HG02852 (cell line): Measurements from ENCODE around the gene FBXO15.

ENCODE experiments used
- ATAC-seq: cut with Tn5 transposase; IDR thresholded peaks from one replicate; pipeline ENCODE4 v1.9.1; 2021; ENCODE audit warnings: mild to moderate bottlenecking, moderate library complexity; ENCODE audit not compliant: unreplicated experiment

FBXO15 gene, protein sequence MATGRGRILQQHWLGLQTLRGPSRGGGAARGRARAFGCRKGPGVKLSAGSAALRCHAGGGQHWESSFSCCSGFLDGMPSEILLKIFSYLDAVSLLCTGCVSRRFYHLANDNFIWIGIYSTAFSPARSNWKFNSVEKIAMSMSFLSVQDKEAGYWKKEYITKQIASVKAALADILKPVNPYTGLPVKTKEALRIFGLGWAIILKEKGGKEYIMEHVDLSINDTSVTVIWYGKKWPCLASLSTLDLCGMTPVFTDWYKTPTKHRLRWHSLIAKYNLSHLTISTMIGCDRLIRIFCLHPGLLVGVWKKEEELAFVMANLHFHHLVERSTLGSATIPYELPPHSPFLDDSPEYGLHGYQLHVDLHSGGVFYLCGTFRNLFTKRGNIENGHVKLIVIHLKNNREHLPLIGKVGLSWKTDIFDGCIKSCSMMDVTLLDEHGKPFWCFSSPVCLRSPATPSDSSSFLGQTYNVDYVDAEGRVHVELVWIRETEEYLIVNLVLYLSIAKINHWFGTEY

DNA sequence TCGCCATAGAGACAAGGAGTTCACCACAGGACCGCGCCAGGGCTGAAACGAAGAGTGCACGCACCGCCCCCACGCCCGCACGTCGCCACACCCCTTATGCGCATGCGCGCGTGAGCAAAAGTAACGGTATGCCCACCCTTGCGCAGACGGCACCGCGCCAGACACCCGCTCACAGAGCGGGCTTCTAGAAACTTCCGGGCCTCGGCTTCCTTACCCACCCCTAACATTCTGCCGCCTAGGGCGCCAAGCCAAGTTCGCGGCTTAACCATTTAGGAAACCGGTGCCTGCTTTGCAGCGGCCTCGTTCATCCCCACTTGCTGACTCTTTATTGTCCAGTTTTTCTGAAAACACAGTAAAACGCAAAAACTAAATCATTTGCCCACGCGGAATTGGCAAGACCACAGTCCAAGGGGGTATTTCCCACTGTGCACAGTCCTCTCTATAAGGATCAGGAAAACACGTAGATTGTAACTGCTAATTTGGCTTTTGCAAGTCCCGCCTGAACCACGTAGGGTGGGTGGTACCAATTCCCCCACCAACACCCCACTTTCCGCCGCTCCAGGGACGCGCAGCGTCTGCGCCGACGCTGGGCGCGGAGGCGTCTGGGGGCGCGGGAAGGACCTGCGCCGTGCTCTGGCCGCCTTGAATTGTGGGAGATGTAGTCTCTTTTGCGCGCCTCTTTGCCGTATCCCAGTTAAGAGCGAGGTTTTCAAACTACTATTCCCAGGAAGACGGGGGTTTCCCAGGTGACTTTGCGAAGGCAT is at the start of gene FBXO15, which contains the start of gene TIMM21:
FBXO15 (minus strand) TSS at position 56 of the 764 bp plus-strand sequence; CDS start at position 7, 49 bp downstream.
TIMM21 (plus strand) TSS at position 745 of the 764 bp plus-strand sequence. CDS start 286 bp downstream, outside the sequence.
- peak; percentile 87 for ATAC-seq

DNA sequence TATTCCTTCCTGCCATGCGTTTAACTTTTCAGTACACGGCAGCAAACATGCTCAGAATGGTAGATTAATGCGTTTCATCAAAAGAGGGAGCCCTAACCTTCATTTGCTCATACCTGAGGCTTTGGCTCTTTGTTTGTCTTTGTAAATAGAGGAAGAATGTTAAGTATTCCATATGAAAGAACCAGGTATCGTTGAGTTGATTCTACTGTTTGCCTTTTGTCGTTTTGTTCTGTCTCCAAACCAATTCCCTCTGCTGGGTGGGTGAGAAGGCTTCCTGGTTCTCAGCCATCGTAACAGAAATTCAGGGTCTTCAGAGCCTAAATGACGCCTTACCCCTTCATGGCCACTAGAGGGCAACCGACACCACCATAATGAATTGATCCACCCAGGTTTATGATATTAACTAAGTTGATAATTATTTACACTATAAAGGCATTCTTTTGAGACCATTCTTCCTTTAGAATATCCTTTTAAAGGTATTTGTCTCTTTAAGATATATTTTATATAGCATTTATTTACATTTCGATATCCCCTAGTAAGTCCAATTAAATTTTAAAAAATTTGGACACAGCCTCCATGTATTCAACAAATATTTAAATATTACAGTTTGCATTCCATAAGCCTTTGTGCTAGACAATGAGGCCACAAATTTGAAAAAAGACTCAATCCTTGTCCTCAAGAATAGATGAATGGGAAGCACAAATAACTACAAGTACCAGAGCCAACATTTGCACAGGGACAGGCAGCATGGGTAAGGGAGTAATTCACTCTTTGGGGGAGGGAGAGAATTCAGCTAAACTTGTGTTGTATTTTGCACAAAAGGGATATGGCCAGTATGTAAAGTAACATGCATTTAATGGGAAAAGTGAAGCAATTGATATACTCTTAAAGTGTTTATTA is 48.8 kb upstream of the FBXO15 start:
- peak; percentile 93 for ATAC-seq

DNA sequence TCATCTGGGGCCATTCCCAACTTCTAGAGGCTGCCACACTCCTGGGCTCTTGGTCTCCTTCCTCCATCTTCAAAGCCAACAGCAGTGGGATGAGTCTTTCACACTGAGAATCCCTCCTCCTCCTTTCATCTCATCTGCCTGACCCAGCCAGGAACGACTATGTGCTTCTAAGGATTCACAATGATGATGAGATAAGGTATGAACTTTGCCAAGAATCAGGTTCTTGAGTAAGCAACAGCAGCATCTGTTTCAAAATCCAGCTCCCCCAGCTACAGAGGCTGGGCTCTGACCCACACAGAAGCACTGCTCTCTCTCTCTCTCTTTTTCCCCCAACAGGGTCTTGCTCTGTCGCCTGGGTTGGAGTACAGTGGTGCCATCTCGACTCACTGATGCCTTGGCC is 47.1 kb upstream of the FBXO15 start:
- no peak for ATAC-seq

DNA sequence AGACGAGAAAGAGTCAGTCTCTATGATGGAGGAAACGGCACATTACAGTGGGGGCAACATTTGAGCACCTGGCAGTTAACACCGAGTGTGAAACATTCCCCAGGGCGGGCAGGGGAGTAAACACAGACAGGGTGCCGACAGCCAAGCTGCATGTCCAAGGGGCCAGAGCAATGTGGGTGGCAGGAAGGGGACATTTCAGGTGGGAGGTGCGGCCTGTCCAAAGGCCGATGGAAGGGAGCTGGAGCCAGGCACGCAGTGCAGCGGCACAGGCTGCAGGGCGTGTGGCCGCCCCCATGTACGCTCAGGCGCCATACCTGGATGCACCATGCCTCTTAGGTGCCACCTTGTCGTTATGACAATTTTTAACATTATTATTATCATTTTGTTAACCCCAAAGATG is 43.9 kb upstream of the FBXO15 start:
- no peak for ATAC-seq

DNA sequence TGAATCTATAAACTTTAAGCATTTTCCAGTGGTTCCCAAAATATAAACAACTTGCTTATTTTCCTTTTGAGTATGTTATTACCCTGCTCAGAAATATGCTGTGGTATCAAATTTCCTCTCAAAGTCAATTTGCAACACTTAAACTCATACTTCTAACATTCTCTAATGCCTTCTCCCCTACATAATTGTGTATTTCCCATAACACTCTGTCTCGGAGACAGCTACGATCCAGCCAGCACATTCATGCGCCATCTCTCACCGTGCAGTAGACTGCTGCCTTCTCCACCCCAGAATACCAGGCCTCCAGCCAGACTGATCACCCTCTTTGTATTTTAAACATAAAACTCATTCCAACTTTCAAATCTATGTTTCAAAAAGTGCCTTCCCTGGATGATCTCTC is 42.5 kb upstream of the FBXO15 start:
- ATAC-seq: no peak

DNA sequence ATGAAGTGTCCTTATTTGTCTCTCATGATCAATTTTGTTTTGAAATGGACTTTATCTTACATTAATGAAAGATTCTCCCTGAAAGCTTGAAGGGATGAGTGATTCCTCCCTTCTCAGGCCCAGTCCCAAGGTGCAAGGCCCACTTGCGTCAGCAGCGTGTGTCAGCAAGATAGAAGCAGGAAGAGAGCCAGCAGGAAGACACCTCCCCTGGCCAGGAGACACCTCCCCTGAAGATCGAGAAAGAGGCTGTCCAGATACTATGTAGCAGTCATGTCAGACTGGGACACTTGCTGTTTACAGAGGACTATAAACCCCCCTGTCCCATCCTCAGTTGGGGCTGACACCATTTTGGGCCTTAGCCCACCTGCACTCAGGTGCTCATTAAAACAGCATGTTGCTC is 39.0 kb upstream of the FBXO15 start:
- no peak for ATAC-seq

DNA sequence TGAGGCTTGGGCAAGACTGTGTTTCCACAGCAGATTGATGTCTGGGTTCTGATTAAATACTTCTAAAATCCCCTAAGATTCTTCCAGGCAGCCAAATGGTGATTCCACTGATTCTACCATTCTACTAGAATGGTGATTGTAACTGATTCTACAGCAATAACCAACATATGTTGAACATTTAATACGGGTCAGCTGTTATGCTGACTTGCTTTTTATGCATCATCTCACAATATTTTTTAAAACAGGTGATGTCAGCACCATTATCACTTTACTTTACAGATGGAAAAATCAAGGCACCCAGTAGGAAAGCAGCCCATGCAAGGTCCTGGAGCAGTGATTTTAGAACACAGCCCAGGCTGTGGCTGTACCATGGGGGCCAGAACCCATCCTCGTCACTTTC is 38.2 kb upstream of the FBXO15 start:
- ATAC-seq: no peak

DNA sequence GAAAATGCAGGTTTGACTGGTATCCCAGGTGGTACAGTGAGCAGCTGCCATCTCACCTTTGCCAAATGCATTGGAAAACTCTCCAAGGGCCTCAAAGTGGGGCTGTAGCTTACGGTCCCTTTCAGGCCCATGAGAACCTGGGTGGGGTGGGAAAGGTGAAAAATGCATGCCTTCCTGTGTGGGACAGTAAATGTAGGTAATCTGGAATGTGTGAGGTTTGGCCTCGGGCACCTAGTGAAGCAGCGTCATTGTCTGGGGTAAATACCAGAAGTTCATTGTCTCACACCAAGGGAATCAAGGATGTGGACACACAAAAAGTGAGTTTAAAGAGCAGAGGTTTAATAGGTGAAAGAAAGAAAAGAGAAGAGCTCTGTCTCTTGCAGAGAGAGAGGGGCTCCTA is 37.2 kb upstream of the FBXO15 start:
- ATAC-seq: no peak

DNA sequence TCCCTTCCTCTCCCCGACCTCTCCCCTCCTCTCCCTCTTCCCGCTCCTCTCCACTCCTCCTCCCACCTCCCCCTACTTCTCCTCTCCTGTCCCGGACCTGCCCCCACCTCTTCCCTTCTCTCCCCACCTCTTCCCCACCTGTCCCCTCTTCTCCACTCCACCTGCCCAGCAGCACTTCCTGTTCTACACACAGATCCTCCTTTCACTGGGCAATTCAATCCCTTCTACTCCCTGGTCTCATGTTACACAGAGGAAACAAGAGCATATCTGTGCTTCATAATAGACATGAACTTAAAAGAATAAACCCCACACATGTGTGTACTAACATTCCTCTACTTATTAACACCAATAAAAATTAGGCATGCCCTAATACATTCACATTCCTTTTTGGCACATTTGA is 35.5 kb upstream of the FBXO15 start:
- no peak for ATAC-seq

DNA sequence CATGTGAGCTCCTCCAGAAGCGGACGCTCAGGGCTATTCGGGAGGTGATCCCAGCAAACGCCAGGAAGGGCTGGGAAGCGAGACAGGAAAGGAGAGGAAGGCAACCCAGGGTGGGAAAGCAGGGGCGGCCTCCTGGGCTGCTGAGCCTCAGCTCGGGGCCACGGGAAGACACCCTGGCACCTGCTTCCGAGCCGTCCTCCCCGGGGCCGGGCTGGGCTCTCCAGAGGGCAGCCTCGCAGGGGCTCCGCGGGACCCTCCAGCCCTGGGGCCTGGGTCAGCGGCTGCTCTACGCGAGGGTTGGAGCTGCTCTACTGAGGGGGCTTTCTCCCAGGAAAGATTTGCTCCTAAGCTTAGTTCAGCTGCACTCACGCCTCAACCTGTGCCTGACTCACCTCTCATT is 34.7 kb upstream of the FBXO15 start:
- no peak for ATAC-seq

DNA sequence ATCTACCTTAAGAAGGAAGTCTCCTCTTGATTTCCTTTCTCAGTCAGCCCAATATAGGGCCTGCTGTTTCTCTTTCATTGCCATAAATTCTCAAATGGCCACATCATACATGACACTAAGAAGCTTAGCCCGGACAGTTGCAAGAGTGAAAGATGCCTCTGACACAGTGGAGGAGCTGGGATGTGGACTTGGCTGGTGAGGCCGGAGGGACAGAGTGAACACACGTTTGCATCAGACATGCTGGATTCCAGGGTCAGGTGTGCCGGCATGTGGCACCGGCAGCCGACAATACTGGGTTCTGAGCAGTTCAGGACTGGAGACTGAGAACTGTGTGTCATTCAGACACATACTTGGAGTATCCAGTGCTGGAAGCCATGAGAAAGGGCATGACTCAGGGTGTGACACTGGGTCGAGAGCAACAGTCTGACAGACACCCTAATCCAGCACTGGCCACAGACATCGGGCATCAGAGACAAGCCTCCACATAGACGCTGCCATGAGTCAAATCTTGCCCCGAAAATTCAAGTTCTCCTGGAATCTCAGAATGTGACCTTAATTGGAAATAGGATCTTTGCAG is 32.1 kb upstream of the FBXO15 start:
- no peak for ATAC-seq

DNA sequence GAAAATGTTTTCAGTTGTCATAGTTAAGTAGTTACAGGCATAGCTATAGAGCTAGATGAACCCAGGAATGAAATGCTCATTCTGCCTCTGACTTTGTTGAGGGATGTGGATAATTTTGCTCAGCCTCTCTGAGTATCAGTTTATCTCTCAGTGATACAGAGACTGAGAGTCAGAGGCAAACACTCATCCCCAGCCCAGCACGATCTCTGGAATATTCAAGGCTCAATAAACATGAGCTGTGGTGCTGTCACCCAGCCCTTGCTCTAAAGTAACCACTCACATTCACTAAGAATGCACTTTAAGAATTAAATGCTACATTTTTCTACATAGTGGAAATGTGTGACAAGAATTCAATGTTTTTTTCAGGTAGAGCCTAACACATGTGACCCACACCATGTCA is 31.2 kb upstream of the FBXO15 start:
- ATAC-seq: no peak

DNA sequence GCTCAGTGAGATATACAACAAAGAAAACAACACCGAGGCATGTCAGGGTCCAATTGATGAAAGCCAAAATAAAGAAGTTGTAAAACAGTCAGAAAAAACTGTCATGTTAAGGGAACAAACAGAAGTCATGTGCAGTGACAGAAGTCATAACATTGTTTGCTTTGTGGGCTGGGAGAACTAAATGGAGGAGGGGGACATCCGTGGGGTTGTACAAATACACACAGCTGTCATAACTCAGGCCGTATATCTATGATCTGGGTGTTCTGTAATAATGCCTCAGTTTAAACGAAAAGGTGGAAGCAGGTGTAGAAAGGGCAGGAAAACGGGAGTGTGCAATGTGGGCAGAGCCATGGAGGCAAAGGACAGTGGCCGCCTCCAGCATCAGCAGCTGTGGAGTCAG is 28.0 kb upstream of the FBXO15 start:
- ATAC-seq: no peak

DNA sequence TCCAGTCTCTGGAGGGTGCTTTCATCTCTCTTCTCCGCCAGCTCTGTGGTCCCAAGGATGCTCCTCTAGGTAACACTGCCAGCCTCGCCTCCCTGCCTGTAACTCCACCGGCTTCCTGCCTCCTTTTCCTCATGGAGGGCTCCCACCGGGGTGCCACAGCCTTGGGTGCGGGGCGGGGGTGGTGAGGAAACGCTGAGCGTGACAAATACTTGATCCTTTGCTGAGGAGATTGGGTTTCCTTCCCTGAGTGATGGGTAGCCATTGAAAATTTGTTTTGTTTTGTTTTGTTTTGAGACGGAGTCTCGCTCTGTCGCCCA is 25.8 kb upstream of the FBXO15 start:
- no peak for ATAC-seq

DNA sequence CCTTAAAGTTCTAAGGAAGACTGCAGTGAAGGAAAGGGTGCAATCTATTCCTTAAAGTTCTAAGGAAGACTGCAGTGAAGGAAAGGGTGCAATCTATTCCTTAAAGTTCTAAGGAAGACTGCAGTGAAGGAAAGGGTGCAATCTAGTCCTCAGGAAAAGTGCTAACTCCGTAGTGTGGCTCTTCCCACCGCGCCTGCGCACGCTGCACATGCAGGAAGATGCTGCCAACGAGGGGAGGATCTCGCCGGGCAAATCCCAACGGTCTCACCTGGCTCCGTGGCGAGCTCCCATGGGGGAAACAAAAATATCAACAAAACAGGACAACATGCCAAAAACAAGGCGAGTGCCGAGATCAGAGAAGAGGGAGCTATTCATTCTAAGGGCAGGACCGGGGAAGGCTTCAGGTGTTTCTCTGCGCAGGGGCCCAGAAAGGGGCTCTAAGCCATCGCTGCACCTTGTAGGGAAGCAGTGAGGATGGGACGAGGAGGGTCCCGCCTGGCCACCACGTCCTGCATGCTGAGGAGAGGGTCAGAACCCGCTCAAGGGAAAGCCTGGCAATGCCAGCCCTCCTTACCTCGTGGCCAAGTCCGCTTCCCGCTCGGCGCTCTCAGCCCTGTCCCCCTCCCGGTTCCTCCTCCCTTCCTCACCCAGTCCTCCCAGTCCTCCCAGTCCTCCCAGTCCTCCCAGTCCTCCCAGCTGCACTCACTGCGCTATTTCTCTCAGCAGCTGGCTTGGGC is 25.2 kb upstream of the FBXO15 start:
- ATAC-seq: no peak

DNA sequence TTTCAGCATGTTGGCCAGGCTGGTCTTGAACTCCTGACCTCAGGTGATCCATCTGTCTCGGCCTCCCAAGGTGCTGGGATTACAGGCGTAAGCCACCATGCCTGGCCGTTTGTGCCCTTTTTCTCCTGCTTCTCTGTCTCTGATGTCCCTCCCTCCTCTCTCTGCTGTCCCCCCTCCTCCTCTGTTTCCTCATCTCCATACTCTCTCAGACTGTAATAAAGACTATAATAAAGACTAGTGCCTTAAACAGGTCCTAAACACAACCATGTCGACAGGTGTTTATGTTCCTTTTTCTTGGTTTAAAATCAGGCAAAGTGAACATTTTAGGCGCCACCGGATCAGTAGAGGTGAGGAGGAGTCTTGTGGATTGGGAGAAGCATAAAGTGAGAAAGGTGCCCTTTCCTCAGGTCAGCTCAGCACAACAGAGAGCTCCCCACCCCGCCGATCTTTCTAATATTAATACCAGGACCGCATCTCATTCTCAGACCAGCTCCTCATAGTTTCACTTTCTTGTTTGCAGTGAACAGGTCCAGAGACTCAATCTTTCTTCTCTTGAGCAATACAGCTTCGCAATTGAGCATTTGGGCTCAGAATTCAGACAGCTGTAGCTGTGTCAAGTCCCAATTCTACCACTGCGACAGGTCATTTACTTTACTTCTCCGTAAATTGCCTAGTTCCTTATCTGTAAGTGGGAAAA is 24.4 kb upstream of the FBXO15 start:
- peak; percentile 96 for ATAC-seq

DNA sequence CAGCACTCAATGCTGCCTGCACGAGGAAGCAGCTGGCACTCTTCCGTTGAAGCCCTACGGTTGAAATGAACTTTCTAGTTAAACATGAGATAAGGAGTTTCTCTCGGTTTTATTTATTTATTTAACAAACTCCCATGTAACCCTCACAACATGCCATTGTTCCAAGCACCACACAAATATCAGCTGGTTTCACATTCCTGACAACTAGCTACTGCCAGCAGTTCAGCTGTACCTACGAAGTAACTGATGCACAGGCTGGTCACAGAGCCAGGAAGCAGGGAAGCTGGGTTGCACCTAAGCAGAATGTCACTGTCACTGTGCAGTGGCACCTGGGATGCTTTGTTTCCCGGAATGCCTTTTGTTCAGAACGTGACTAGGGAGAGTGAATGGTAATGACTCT is 18.8 kb upstream of the FBXO15 start:
- ATAC-seq: no peak

DNA sequence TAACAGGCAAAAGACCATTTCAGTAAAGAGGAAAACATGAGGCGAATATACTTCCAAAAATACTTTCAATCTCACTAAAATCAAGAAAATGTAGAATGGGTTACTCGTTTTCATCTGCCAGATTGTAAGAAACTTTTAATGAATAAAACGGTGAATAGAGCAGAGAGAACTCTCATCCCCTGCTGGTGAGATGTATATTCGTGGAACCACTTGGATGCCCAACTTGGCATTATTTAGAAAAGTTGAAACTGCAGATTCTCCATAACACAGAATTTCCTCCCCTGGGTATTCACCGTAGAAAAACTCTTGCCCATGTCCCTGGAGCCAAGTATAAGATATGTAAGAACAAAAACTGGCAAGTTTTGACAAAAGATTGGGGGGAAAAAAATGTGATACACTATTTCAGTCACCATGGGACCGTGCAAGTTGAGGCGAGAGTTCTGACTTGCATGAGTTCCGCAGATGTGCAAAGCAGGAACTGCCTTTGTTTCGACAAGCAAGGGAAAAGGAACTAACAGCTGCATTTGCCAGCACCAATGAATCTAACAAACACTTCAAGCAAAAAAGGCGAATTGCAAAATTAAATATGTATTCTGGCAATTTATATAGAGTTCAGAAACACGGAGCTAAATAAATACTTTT is 15.5 kb upstream of the FBXO15 start:
- peak; percentile 76 for ATAC-seq

DNA sequence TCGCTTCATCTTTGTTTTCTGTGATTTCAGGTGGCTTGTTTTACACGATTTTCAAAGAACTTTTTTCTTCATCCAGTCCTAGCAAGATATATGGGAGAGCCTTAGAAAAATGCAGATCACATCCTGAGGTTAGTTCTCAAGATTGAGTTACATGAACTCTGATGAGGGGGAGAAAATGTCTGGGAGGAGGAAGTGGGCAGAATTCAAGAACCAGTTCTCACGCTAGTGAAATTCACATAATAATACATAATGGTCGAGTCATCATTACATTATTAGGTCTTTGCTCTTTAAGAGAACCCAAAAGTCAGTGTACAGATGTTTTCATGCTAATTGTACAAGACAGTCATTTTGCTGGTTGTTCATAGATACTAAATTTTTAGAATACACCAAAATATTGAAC is 7.6 kb upstream of the FBXO15 start:
- no peak for ATAC-seq
